Measurements from ENCODE around the gene TNXB.
"Not testable (repeated sequence)": the region's sequence is repeated elsewhere in the genome, so short reads cannot be mapped to it uniquely, and the experiment has no call there.

GRCh38 chr6:32008037-32008436, 101.1 kb downstream of the TNXB start:
- not testable (repeated sequence) for TF ChIP-seq CTCF, POLR2A (IDR thresholded peaks at IDR 0.05)
